ENCODE results near the gene AP2B1.

Gene AP2B1

DNA sequence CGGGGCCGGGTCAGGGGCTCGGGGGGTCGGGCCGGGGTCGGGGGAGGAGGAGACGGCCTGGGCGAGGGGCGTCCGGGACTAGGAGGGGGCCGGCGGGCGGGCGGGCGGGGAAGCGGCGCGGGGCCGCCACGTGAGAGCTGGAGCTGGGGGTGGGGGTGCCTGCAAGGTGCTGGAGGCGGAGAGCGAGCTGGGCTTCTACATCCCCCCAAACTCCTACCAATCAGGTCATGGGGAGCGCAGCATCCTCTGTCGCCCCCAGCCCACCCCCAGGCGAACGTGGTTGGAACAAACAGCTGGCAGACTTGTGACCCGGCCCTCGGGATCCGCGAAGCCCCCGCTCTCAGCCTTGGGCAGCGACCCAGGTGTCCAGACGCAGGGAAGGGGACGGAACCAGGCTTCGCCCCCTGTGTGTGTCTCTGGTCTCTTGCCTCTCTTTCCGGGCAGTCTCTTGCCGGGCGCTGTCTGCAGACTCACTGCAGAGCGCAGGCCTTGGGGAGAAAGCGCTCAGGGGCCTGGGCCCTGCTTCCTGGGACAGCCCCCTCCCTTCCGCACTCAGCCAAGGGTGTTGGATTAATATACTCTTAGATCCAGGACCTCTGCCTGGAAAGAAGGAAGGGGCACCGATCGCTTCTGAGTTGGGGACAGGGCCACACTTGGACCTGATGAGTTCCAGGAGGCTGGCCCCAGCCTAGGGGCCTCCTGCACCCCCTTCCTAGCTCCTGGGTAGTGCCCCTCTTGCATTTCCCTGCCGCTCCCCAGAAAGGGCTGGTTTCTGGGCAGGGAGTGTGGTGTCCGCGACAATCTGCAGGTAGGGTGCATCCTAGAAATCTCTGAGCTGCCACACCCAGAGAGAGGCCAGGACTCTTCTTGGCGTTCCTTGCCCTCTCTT is 145.0 kb downstream of the AP2B1 start:
- peak overlapping the region; percentile 80 for H3K4me3 ChIP-seq (replicated peaks; ENCODE audit: low read depth, low read length)
- DNase-seq (ENCODE audit: extremely low read depth, low read depth), result no peak
- TF ChIP-seq, protein P1, sequence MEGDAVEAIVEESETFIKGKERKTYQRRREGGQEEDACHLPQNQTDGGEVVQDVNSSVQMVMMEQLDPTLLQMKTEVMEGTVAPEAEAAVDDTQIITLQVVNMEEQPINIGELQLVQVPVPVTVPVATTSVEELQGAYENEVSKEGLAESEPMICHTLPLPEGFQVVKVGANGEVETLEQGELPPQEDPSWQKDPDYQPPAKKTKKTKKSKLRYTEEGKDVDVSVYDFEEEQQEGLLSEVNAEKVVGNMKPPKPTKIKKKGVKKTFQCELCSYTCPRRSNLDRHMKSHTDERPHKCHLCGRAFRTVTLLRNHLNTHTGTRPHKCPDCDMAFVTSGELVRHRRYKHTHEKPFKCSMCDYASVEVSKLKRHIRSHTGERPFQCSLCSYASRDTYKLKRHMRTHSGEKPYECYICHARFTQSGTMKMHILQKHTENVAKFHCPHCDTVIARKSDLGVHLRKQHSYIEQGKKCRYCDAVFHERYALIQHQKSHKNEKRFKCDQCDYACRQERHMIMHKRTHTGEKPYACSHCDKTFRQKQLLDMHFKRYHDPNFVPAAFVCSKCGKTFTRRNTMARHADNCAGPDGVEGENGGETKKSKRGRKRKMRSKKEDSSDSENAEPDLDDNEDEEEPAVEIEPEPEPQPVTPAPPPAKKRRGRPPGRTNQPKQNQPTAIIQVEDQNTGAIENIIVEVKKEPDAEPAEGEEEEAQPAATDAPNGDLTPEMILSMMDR (IDR thresholded peaks at IDR 0.05; ENCODE audit: low read depth, low read length, missing control alignments), result no peak

GRCh38 chr17:35732806-35733136 is 145.6 kb downstream of the AP2B1 start:
- peak overlapping the region; percentile 80 for H3K4me3 ChIP-seq (replicated peaks; ENCODE audit: low read depth, low read length)
- DNase-seq (ENCODE audit: extremely low read depth, low read depth), result no peak
- TF ChIP-seq, protein P1 (IDR thresholded peaks at IDR 0.05; ENCODE audit: low read depth, low read length, missing control alignments), result no peak

DNA sequence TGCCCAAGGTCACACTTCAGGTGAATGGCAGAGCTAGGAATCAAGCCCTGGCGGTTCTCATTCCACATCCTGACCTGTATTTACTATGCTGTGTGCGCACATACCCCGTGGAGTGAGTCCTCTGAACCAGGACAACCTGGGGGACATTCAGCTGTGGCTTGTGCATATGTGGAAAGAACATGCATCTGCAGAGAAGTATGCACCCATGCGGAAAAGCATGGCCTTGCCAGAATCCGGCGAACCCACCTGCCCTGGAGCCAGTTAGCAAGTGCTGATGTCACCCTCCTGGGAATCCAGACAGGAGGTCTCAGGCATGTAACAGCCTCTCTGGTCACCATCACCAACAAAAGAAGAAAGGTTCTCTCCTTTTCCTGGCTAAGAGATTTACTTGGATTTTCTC is 146.2 kb downstream of the AP2B1 start:
- no peak for DNase-seq (ENCODE audit: extremely low read depth, low read depth)
- TF ChIP-seq, protein P1 (IDR thresholded peaks at IDR 0.05; ENCODE audit: low read depth, low read length, missing control alignments), result no peak
- H3K4me3 ChIP-seq (replicated peaks; ENCODE audit: low read depth, low read length), result no peak overlapping the region

DNA sequence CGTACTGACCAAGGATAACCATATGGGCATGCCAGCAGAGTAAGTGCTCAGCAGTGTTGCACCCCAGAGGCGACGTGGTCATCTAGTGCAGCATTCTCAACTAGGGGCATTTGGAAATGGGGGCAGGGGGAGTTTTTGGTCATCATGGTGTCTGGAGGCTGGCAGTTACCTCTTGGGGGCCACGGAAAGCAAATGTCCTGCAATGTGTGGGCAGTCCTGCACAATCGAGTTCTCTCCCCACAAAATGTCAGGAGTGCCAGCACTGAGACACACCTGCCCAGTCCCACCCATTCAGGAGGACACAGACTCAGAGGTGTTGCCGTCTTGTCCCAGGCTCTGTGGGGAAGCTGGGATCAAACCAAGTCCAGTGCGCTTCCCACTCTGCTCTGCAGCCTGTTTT is 147.3 kb downstream of the AP2B1 start:
- DNase-seq (ENCODE audit: extremely low read depth, low read depth), result no peak
- no peak overlapping the region for H3K4me3 ChIP-seq (replicated peaks; ENCODE audit: low read depth, low read length)
- TF ChIP-seq, protein P1 (IDR thresholded peaks at IDR 0.05; ENCODE audit: low read depth, low read length, missing control alignments), result no peak

DNA sequence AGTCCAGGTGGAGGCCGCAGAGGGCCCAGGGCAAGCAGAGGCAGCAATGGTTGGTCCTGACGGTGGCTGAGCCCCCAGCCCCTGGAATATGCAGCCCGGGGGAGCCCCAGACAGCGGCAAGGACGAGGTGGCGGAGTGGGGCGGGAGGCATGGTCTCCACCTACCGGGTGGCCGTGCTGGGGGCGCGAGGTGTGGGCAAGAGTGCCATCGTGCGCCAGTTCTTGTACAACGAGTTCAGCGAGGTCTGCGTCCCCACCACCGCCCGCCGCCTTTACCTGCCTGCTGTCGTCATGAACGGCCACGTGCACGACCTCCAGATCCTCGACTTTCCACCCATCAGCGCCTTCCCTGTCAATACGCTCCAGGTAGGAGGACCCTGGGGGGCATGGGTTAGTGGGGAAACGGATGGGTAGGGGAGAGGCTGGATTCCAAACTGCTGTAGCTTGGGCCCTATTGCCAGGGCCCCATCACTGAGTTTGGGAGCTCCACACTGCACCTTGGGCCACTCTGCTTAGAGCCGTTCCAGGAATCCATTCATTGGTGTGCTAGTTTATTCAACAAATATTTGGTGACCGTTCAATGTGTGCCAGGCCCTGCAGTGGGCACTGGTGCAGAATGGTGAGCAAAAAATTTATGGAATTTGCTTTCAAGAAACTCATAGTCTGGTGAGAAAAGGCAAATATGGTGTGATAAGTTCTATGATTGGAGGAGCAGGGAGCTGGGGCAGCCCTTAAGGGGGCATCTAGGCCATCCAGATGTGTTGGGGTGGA is 148.1 kb downstream of the AP2B1 start:
- TF ChIP-seq, protein P1 (IDR thresholded peaks at IDR 0.05; ENCODE audit: low read depth, low read length, missing control alignments), result no peak
- DNase-seq (ENCODE audit: extremely low read depth, low read depth), result no peak
- no peak overlapping the region for H3K4me3 ChIP-seq (replicated peaks; ENCODE audit: low read depth, low read length)

GRCh38 chr17:35736236-35736635 is 149.1 kb downstream of the AP2B1 start:
- TF ChIP-seq, protein P1 (IDR thresholded peaks at IDR 0.05; ENCODE audit: low read depth, low read length, missing control alignments), result no peak
- H3K4me3 ChIP-seq (replicated peaks; ENCODE audit: low read depth, low read length), result no peak overlapping the region
- no peak for DNase-seq (ENCODE audit: extremely low read depth, low read depth)

Data from HFF-Myc (cell line).